Measurements from ENCODE around the gene CIART. TPM values are rescaled to one million over a fixed set of nuclear protein-coding genes. Genes with fewer than 3 reads are reported as not detected.

CIART gene
- total and polyA plus RNA-seq, 10 of the 15 experiments (the other 5 are each of a cell fraction or from before 2014, with no cell fraction given): 0.44 to 1.4 (median 0.67) TPM

DNA sequence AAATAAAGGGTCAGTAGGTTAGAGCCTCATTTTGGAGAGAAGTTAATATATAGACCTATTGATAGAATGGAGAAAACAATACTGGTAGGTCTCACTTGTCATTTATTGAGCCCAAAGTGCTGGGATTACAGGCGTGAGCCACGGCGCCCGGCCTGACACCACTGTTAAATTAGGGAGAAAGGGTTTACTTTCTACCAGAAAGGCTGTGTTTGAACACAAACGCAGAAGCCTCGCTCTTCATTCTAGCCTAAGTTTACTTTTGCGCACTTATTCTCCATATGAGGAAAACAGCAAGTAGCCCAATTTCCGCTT lies 38.3 kb downstream of the CIART start:
- Histone ChIP-seq H3K4me1 (ENCODE audit: control insufficient read depth, insufficient read depth, low read length) (no peaks in the 10 kb centered on the region), H3K36me3 (ENCODE audit: control insufficient read depth in 2 of 2, insufficient read depth in 2 of 2, low read length in 1 of 2) (peaks cover 0 to 10% of the 10 kb centered on the region in 2 experiments; a peak in 3 of 4 replicates), H2AFZ (ENCODE audit: control insufficient read depth, low read depth, low read length) (peak overlapping the region; percentile 71), H3K79me2 (ENCODE audit: control insufficient read depth, insufficient read depth, low read length) (peaks cover 31% of the 10 kb centered on the region), H3K27ac (ENCODE audit: control insufficient read depth, insufficient read depth) (peak overlapping the region; percentile 87), H4K20me1 (ENCODE audit: control insufficient read depth, insufficient read depth) (no peaks in the 10 kb centered on the region), H3K9ac (ENCODE audit: control insufficient read depth, insufficient read depth, low read length) (peak overlapping the region; percentile 58; the same call in 1 of the 2 replicates), H3K4me2 (ENCODE audit: control insufficient read depth, insufficient read depth) (peak overlapping the region; percentile 62; the same call in 1 of the 2 replicates), H3K9me3 (replicated peaks; ENCODE audit: control insufficient read depth, insufficient read depth, low read length) (no peaks in the 10 kb centered on the region), H3K27me3 (replicated peaks in 1 of 2; ENCODE audit: control insufficient read depth in 2 of 2, insufficient read depth in 2 of 2, low read length in 1 of 2) (no peaks in the 10 kb centered on the region), H3K4me3 (peak overlapping the region; percentile 85; the same call in 1 of the 2 replicates)
- CTCF ChIA-PET: no interaction called here
- POLR2A ChIA-PET: interaction anchor here (0.6 to 1.5 kb wide), 3 partner anchors 32 to 444 kb away, joined by 3 to 4 read pairs (median 3); partner anchors contain the start of gene RPRD2
- RAD21 ChIA-PET (ENCODE audit: unreplicated experiment): no interaction called here
- in situ Hi-C loops (cut with MboI) (no loop called here), intact Hi-C loops (cut with micrococcal nuclease; ENCODE audit: unreplicated experiment) (loop anchor here (5.0 kb wide), 2 partner anchors 42 to 53 kb away; partner anchors contain the start of genes APH1A and RPRD2)
- no peak for ATAC-seq
- FAIRE-seq: no peak
- no TSS peak for BruUV-seq (replicated peaks)
- WGBS (ENCODE audit: insufficient coverage, insufficient replicate concordance, low lambda C conversion rate, missing lambda C conversion rate): 77% methylated on average over 8 of the region's 8 CpGs
- TF ChIP-seq, protein P1, sequence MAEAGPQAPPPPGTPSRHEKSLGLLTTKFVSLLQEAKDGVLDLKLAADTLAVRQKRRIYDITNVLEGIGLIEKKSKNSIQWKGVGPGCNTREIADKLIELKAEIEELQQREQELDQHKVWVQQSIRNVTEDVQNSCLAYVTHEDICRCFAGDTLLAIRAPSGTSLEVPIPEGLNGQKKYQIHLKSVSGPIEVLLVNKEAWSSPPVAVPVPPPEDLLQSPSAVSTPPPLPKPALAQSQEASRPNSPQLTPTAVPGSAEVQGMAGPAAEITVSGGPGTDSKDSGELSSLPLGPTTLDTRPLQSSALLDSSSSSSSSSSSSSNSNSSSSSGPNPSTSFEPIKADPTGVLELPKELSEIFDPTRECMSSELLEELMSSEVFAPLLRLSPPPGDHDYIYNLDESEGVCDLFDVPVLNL (IDR thresholded peaks at IDR 0.05; ENCODE audit: low read depth, low read length): no peak
- TF ChIP-seq SIX5 (IDR thresholded peaks at IDR 0.05; ENCODE audit: low read depth, low read length, severe bottlenecking) (no peak), HDAC2 (IDR thresholded peaks at IDR 0.05) (no peak), FOS (IDR thresholded peaks at IDR 0.05; ENCODE audit: borderline replicate concordance, extremely low read depth, insufficient read length) (no peak), ESRRA (IDR thresholded peaks at IDR 0.05; ENCODE audit: low read length) (no peak), CEBPB (IDR thresholded peaks at IDR 0.05; ENCODE audit: borderline replicate concordance in 1 of 2, low read depth in 2 of 2, low read length in 2 of 2) (no peak)
- TF ChIP-seq, protein P2, sequence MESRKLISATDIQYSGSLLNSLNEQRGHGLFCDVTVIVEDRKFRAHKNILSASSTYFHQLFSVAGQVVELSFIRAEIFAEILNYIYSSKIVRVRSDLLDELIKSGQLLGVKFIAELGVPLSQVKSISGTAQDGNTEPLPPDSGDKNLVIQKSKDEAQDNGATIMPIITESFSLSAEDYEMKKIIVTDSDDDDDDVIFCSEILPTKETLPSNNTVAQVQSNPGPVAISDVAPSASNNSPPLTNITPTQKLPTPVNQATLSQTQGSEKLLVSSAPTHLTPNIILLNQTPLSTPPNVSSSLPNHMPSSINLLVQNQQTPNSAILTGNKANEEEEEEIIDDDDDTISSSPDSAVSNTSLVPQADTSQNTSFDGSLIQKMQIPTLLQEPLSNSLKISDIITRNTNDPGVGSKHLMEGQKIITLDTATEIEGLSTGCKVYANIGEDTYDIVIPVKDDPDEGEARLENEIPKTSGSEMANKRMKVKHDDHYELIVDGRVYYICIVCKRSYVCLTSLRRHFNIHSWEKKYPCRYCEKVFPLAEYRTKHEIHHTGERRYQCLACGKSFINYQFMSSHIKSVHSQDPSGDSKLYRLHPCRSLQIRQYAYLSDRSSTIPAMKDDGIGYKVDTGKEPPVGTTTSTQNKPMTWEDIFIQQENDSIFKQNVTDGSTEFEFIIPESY (IDR thresholded peaks at IDR 0.05): 0 out of 2 replicates have a peak, but pooled peaks have one; percentile 17
- TF ChIP-seq, protein P3, sequence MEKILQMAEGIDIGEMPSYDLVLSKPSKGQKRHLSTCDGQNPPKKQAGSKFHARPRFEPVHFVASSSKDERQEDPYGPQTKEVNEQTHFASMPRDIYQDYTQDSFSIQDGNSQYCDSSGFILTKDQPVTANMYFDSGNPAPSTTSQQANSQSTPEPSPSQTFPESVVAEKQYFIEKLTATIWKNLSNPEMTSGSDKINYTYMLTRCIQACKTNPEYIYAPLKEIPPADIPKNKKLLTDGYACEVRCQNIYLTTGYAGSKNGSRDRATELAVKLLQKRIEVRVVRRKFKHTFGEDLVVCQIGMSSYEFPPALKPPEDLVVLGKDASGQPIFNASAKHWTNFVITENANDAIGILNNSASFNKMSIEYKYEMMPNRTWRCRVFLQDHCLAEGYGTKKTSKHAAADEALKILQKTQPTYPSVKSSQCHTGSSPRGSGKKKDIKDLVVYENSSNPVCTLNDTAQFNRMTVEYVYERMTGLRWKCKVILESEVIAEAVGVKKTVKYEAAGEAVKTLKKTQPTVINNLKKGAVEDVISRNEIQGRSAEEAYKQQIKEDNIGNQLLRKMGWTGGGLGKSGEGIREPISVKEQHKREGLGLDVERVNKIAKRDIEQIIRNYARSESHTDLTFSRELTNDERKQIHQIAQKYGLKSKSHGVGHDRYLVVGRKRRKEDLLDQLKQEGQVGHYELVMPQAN (conservative IDR thresholded peaks at IDR 0.05): no peak
- SMC1A ChIA-PET (ENCODE audit: uncharacterized antibody, unreplicated experiment): no interaction called here
- DNase-seq (ENCODE audit: low read depth, low spot score): no peak
